Measurements from ENCODE around the gene CDH13. TPM values are rescaled to one million over a fixed set of nuclear protein-coding genes. Genes with fewer than 3 reads are reported as not detected.

CDH13 gene
- total RNA-seq, 1 donor from 2014 or later, result 2.3 TPM

GRCh38 chr16:83402160-83402814 lies 775.5 kb downstream of the CDH13 start:
- no peaks in the 10 kb centered on the region for H3K9me3 Mint-ChIP-seq (ENCODE audit: unreplicated experiment)
- H3K4me3 Mint-ChIP-seq (ENCODE audit: unreplicated experiment), result no peak overlapping the region
- H3K27ac Mint-ChIP-seq (ENCODE audit: unreplicated experiment), result no peak overlapping the region
- no peak for DNase-seq (ENCODE audit: low spot score)
- TF ChIP-seq, protein P1, sequence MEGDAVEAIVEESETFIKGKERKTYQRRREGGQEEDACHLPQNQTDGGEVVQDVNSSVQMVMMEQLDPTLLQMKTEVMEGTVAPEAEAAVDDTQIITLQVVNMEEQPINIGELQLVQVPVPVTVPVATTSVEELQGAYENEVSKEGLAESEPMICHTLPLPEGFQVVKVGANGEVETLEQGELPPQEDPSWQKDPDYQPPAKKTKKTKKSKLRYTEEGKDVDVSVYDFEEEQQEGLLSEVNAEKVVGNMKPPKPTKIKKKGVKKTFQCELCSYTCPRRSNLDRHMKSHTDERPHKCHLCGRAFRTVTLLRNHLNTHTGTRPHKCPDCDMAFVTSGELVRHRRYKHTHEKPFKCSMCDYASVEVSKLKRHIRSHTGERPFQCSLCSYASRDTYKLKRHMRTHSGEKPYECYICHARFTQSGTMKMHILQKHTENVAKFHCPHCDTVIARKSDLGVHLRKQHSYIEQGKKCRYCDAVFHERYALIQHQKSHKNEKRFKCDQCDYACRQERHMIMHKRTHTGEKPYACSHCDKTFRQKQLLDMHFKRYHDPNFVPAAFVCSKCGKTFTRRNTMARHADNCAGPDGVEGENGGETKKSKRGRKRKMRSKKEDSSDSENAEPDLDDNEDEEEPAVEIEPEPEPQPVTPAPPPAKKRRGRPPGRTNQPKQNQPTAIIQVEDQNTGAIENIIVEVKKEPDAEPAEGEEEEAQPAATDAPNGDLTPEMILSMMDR (IDR thresholded peaks at IDR 0.05; ENCODE audit: unreplicated experiment), result no peak
- H3K27me3 Mint-ChIP-seq (ENCODE audit: unreplicated experiment), result peaks cover 2% of the 10 kb centered on the region
- H3K4me1 Mint-ChIP-seq (ENCODE audit: unreplicated experiment), result no peaks in the 10 kb centered on the region
- H3K36me3 Mint-ChIP-seq (ENCODE audit: low read depth, unreplicated experiment), result no peaks in the 10 kb centered on the region

DNA sequence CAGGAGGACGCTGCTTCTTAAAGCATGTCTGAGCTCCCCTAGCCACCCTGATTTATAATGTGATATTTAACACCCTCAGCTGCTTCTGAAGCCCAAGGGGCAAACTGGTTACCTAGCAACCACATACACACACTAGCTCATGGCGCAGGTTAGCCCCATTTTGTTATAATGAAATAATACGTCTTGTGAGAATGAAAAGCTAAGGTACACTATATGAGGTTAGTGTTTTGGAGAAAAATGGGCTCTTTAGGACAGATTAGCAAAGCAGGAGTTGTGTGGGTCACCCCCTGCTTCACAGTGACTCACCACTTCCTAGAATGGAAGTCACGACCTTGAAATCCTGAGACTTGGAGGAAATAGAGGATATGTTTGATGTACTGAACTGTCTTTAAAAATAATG lies 776.2 kb downstream of the CDH13 start:
- H3K27ac Mint-ChIP-seq (ENCODE audit: unreplicated experiment), result no peak overlapping the region
- no peaks in the 10 kb centered on the region for H3K4me1 Mint-ChIP-seq (ENCODE audit: unreplicated experiment)
- H3K36me3 Mint-ChIP-seq (ENCODE audit: low read depth, unreplicated experiment), result no peaks in the 10 kb centered on the region
- DNase-seq (ENCODE audit: low spot score), result no peak
- peaks cover 2% of the 10 kb centered on the region for H3K27me3 Mint-ChIP-seq (ENCODE audit: unreplicated experiment)
- no peaks in the 10 kb centered on the region for H3K9me3 Mint-ChIP-seq (ENCODE audit: unreplicated experiment)
- TF ChIP-seq, protein P1 (IDR thresholded peaks at IDR 0.05; ENCODE audit: unreplicated experiment), result no peak
- no peak overlapping the region for H3K4me3 Mint-ChIP-seq (ENCODE audit: unreplicated experiment)

- H3K9me3 Mint-ChIP-seq (ENCODE audit: unreplicated experiment), result no peaks in the 10 kb centered on the region
- no peaks in the 10 kb centered on the region for H3K4me1 Mint-ChIP-seq (ENCODE audit: unreplicated experiment)
- H3K27ac Mint-ChIP-seq (ENCODE audit: unreplicated experiment), result no peak overlapping the region
- no peaks in the 10 kb centered on the region for H3K36me3 Mint-ChIP-seq (ENCODE audit: low read depth, unreplicated experiment)
- no peak overlapping the region for H3K4me3 Mint-ChIP-seq (ENCODE audit: unreplicated experiment)
- TF ChIP-seq, protein P1 (IDR thresholded peaks at IDR 0.05; ENCODE audit: unreplicated experiment), result no peak
- peaks cover 2% of the 10 kb centered on the region for H3K27me3 Mint-ChIP-seq (ENCODE audit: unreplicated experiment)
- no peak for DNase-seq (ENCODE audit: low spot score)
Observed at GRCh38 chr16:83403761-83404160, 777.0 kb downstream of the CDH13 start.

GRCh38 chr16:83404261-83404660 lies 777.5 kb downstream of the CDH13 start:
- no peaks in the 10 kb centered on the region for H3K36me3 Mint-ChIP-seq (ENCODE audit: low read depth, unreplicated experiment)
- no peak overlapping the region for H3K4me3 Mint-ChIP-seq (ENCODE audit: unreplicated experiment)
- H3K9me3 Mint-ChIP-seq (ENCODE audit: unreplicated experiment), result no peaks in the 10 kb centered on the region
- TF ChIP-seq, protein P1 (IDR thresholded peaks at IDR 0.05; ENCODE audit: unreplicated experiment), result no peak
- peaks cover 2% of the 10 kb centered on the region for H3K27me3 Mint-ChIP-seq (ENCODE audit: unreplicated experiment)
- no peaks in the 10 kb centered on the region for H3K4me1 Mint-ChIP-seq (ENCODE audit: unreplicated experiment)
- H3K27ac Mint-ChIP-seq (ENCODE audit: unreplicated experiment), result no peak overlapping the region
- DNase-seq (ENCODE audit: low spot score), result no peak

DNA sequence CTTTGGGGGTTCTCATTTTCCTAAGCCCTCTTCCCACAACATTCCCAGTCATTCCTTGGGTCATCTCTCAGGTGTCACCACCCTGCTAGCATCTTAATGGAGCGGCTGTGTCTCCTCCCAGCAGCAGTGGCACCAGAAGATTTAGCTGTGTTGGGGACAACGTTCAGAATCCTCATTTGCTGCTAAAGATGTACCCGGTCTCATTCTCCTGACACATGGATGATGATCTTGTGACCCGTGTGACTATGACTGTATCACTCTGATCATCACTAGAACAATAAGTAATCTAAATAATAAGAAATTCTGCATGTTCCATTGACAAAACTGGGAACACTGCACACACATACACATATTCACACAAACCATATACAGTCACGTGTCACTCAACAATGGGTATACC lies 781.2 kb downstream of the CDH13 start:
- H3K9me3 Mint-ChIP-seq (ENCODE audit: unreplicated experiment), result no peaks in the 10 kb centered on the region
- DNase-seq (ENCODE audit: low spot score), result no peak
- peaks cover 2% of the 10 kb centered on the region for H3K27me3 Mint-ChIP-seq (ENCODE audit: unreplicated experiment)
- TF ChIP-seq, protein P1 (IDR thresholded peaks at IDR 0.05; ENCODE audit: unreplicated experiment), result no peak
- no peaks in the 10 kb centered on the region for H3K4me1 Mint-ChIP-seq (ENCODE audit: unreplicated experiment)
- H3K4me3 Mint-ChIP-seq (ENCODE audit: unreplicated experiment), result no peak overlapping the region
- no peaks in the 10 kb centered on the region for H3K36me3 Mint-ChIP-seq (ENCODE audit: low read depth, unreplicated experiment)
- no peak overlapping the region for H3K27ac Mint-ChIP-seq (ENCODE audit: unreplicated experiment)

All from endothelial cell (in vitro differentiated cells).